K562 (cell line): ENCODE results near the gene ATP5MG. TPM values are rescaled to one million over a fixed set of nuclear protein-coding genes. Genes with fewer than 3 reads are reported as not detected.

ENCODE experiments used
- BRD9 ChIP-seq: fragments of 450-650 bp; IDR thresholded peaks from 2 replicates; pipeline ENCODE4 v1.6.1; 2018; ENCODE audit warnings: low read depth; ENCODE audit not compliant: partially characterized antibody
- CXXC5 ChIP-seq: fragments of 250-450 bp; sonication (Bioruptor Pico); IDR thresholded peaks from 2 replicates; pipeline ENCODE4 v1.8.0; 2022; ENCODE audit warnings: inconsistent platforms, mild to moderate bottlenecking, moderate library complexity
- EWSR1 ChIP-seq: fragments of 450-650 bp; IDR thresholded peaks from 2 replicates; pipeline ENCODE4 v1.6.1; 2018; ENCODE audit warnings: borderline replicate concordance, mild to moderate bottlenecking, low read depth, moderate library complexity; ENCODE audit not compliant: partially characterized antibody
- FOXJ2 ChIP-seq: fragments of 200-800 bp; sonication (Bioruptor generic); IDR thresholded peaks from 2 replicates; pipeline ENCODE4 v1.6.1; 2016; ENCODE audit warnings: missing genetic modification characterization, missing compliant biosample characterization
- HDAC2 ChIP-seq: fragments of 450-650 bp; IDR thresholded peaks from 2 replicates; pipeline ENCODE4 v1.6.1; 2016; ENCODE audit warnings: mild to moderate bottlenecking
- MAX ChIP-seq: sonication (generic); formaldehyde crosslinking; IDR thresholded peaks from 2 replicates; pipeline ENCODE4 v1.9.0; 2022; ENCODE audit warnings: mild to moderate bottlenecking, missing genetic modification reagents
- NRF1 ChIP-seq, 2 experiments: fragments of 450-650 bp; IDR thresholded peaks in 1 of 2; conservative IDR thresholded peaks in 1 of 2; 2 replicates each; pipeline ENCODE4 v1.6.1; 2014; ENCODE audit warnings: mild to moderate bottlenecking in 2 of 2
- PCBP1 ChIP-seq: fragments of 200-400 bp; formaldehyde crosslinking; IDR thresholded peaks from 2 replicates; pipeline ENCODE4 v1.6.1; 2018; ENCODE audit warnings: mild to moderate bottlenecking, low read depth, low read length; ENCODE audit not compliant: poor library complexity, severe bottlenecking
- PHB2 ChIP-seq: fragments of 450-650 bp; IDR thresholded peaks from 2 replicates; pipeline ENCODE4 v1.6.1; 2017; ENCODE audit warnings: low read depth
- POU5F1 ChIP-seq: fragments of 150-350 bp; IDR thresholded peaks from 2 replicates; pipeline ENCODE4 v1.6.1; 2014; ENCODE audit warnings: borderline replicate concordance, low read length, low read depth, mild to moderate bottlenecking; ENCODE audit not compliant: partially characterized antibody
- SMC3 ChIP-seq: conservative IDR thresholded peaks from 2 replicates; pipeline ENCODE4 v1.6.1; 2011; ENCODE audit warnings: low read depth, low read length, improper control_type of control experiment; ENCODE audit not compliant: insufficient read depth
- SP1 ChIP-seq: sonication (generic); formaldehyde crosslinking; IDR thresholded peaks from 2 replicates; pipeline ENCODE4 v1.8.1; 2022; ENCODE audit warnings: mild to moderate bottlenecking, missing genetic modification reagents
- SRSF9 ChIP-seq: fragments of 200-400 bp; formaldehyde crosslinking; IDR thresholded peaks from 2 replicates; pipeline ENCODE4 v1.6.1; 2017; ENCODE audit warnings: low read depth, low read length, borderline replicate concordance
- STAT5B ChIP-seq: fragments of 250-450 bp; sonication (Bioruptor Pico); IDR thresholded peaks from 2 replicates; pipeline ENCODE4 v1.8.0; 2021; ENCODE audit warnings: mild to moderate bottlenecking, inconsistent platforms
- ZNF165 ChIP-seq: fragments of 250-450 bp; sonication (Bioruptor Pico); IDR thresholded peaks from 2 replicates; pipeline ENCODE4 v1.4.0; 2020; ENCODE audit warnings: borderline replicate concordance
- ZNF24 ChIP-seq: fragments of 450-650 bp; IDR thresholded peaks from 2 replicates; pipeline ENCODE4 v1.6.1; 2016
- polyA plus RNA-seq, 8 experiments: library from polyadenylated mRNA; depleted of rRNA in 4 of 8; stranded (reverse) in 5 of 8; unstranded in 3 of 8; fragments of >200 nt; fragmentation: Nextera tagmentation in 2 of 8; fragmentation: Illumina TruSeq in 1 of 8; extraction: Ambion mirVana in 2 of 8; extraction: Trizol in 1 of 8; gene quantifications; 2 replicates each; pipeline versions ENCODE4 v1.2.1 to v1.2.3, GENCODE V29; 2011 to 2014; ENCODE audit warnings: inconsistent platforms in 1 of 8, missing spikeins in 1 of 8
- total RNA-seq, 7 experiments: library from RNA; depleted of rRNA in 6 of 7; stranded (reverse); fragments of >200 nt in 6 of 7; fragmentation: Illumina TruSeq in 2 of 7; extraction: Trizol in 2 of 7; gene quantifications; 2 replicates each; pipeline versions ENCODE4 v1.2.1 to v1.2.3, GENCODE V29; 2011 to 2021; ENCODE audit warnings: low replicate concordance in 1 of 7
- TF ChIP-seq, protein P1 (sequence below): fragments of 200-800 bp; sonication (Bioruptor generic); IDR thresholded peaks from 2 replicates; pipeline ENCODE4 v1.6.1; 2017; ENCODE audit warnings: missing genetic modification characterization, missing compliant biosample characterization
- TF ChIP-seq, protein P2 (sequence below): fragments of 450-650 bp; IDR thresholded peaks from 2 replicates; pipeline ENCODE4 v1.6.1; 2017; ENCODE audit warnings: antibody characterized with exemption, mild to moderate bottlenecking
- TF ChIP-seq, protein P3 (sequence below), 3 experiments: fragments of 200-800 bp in 1 of 3; fragments of 250-450 bp in 1 of 3; fragments of 450-650 bp in 1 of 3; sonication (Bioruptor Pico) in 1 of 3; sonication (Bioruptor generic) in 1 of 3; formaldehyde crosslinking in 1 of 3; IDR thresholded peaks; 2 replicates each; pipeline versions ENCODE4 v1.6.1 to v1.8.0; 2016 to 2022; ENCODE audit warnings: mild to moderate bottlenecking in 2 of 3, missing genetic modification characterization in 2 of 3, missing compliant biosample characterization in 1 of 3, moderate library complexity in 1 of 3

The ATP5MG gene
- total and polyA plus RNA-seq, 9 of the 15 experiments (the other 6 are each of a cell fraction or from before 2014, with no cell fraction given): 301 to 2,138 (median 434) TPM

GRCh38 chr11:118436639-118437207, 35.3 kb downstream of the ATP5MG start (continued):
- TF ChIP-seq MAX: no peak
- TF ChIP-seq SMC3: no peak
- TF ChIP-seq BRD9: no peak
- TF ChIP-seq SP1 (CRISPR knock-in tag): peak; percentile 20; the same call in 1 of the 2 replicates
- TF ChIP-seq, protein P1, sequence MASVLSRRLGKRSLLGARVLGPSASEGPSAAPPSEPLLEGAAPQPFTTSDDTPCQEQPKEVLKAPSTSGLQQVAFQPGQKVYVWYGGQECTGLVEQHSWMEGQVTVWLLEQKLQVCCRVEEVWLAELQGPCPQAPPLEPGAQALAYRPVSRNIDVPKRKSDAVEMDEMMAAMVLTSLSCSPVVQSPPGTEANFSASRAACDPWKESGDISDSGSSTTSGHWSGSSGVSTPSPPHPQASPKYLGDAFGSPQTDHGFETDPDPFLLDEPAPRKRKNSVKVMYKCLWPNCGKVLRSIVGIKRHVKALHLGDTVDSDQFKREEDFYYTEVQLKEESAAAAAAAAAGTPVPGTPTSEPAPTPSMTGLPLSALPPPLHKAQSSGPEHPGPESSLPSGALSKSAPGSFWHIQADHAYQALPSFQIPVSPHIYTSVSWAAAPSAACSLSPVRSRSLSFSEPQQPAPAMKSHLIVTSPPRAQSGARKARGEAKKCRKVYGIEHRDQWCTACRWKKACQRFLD (CRISPR knock-in tag): no peak
- no peak for TF ChIP-seq CXXC5 (CRISPR knock-in tag)
- no peak for TF ChIP-seq PCBP1
- no peak for TF ChIP-seq POU5F1
- TF ChIP-seq HDAC2: no peak
- TF ChIP-seq EWSR1: no peak
- peak in 1 of 2 experiments; percentile 31; a peak in 1 of 4 replicates for TF ChIP-seq NRF1 (conservative IDR thresholded peaks at IDR 0.05 in 1 of 2, IDR thresholded peaks at IDR 0.05 in 1 of 2)
- TF ChIP-seq STAT5B (CRISPR knock-in tag): no peak
- TF ChIP-seq ZNF24: no peak
- TF ChIP-seq, protein P2, sequence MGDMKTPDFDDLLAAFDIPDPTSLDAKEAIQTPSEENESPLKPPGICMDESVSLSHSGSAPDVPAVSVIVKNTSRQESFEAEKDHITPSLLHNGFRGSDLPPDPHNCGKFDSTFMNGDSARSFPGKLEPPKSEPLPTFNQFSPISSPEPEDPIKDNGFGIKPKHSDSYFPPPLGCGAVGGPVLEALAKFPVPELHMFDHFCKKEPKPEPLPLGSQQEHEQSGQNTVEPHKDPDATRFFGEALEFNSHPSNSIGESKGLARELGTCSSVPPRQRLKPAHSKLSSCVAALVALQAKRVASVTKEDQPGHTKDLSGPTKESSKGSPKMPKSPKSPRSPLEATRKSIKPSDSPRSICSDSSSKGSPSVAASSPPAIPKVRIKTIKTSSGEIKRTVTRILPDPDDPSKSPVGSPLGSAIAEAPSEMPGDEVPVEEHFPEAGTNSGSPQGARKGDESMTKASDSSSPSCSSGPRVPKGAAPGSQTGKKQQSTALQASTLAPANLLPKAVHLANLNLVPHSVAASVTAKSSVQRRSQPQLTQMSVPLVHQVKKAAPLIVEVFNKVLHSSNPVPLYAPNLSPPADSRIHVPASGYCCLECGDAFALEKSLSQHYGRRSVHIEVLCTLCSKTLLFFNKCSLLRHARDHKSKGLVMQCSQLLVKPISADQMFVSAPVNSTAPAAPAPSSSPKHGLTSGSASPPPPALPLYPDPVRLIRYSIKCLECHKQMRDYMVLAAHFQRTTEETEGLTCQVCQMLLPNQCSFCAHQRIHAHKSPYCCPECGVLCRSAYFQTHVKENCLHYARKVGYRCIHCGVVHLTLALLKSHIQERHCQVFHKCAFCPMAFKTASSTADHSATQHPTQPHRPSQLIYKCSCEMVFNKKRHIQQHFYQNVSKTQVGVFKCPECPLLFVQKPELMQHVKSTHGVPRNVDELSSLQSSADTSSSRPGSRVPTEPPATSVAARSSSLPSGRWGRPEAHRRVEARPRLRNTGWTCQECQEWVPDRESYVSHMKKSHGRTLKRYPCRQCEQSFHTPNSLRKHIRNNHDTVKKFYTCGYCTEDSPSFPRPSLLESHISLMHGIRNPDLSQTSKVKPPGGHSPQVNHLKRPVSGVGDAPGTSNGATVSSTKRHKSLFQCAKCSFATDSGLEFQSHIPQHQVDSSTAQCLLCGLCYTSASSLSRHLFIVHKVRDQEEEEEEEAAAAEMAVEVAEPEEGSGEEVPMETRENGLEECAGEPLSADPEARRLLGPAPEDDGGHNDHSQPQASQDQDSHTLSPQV: no peak
- no peak for TF ChIP-seq PHB2
- TF ChIP-seq SRSF9: no peak
- no peak for TF ChIP-seq ZNF165 (CRISPR knock-in tag)
- TF ChIP-seq FOXJ2 (tag): peak; percentile 4; the same call in 1 of the 2 replicates
- TF ChIP-seq, protein P3, sequence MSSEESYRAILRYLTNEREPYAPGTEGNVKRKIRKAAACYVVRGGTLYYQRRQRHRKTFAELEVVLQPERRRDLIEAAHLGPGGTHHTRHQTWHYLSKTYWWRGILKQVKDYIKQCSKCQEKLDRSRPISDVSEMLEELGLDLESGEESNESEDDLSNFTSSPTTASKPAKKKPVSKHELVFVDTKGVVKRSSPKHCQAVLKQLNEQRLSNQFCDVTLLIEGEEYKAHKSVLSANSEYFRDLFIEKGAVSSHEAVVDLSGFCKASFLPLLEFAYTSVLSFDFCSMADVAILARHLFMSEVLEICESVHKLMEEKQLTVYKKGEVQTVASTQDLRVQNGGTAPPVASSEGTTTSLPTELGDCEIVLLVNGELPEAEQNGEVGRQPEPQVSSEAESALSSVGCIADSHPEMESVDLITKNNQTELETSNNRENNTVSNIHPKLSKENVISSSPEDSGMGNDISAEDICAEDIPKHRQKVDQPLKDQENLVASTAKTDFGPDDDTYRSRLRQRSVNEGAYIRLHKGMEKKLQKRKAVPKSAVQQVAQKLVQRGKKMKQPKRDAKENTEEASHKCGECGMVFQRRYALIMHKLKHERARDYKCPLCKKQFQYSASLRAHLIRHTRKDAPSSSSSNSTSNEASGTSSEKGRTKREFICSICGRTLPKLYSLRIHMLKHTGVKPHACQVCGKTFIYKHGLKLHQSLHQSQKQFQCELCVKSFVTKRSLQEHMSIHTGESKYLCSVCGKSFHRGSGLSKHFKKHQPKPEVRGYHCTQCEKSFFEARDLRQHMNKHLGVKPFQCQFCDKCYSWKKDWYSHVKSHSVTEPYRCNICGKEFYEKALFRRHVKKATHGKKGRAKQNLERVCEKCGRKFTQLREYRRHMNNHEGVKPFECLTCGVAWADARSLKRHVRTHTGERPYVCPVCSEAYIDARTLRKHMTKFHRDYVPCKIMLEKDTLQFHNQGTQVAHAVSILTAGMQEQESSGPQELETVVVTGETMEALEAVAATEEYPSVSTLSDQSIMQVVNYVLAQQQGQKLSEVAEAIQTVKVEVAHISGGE (CRISPR knock-in tag; IDR thresholded peaks at IDR 0.05): 0 out of 6 replicates have a peak, but pooled peaks of 1 of the 3 experiments have one; percentile 9
